Activated T-helper 2 cell treated with anti-CD3 and anti-CD28 coated beads, Interferon-gamma antibody, Interleukin-2, Interleukin-4, amounts not matched to agents 10 μg/mL and 5 μg/mL and 100 μg/mL, durations not matched to agents 14 hours and 24 hours and 36 hours (primary cell): ENCODE results near the gene CTTNBP2NL. TPM values are rescaled to one million over a fixed set of nuclear protein-coding genes. Genes with fewer than 3 reads are reported as not detected.
"Not testable (repeated sequence)": the region's sequence is repeated elsewhere in the genome, so short reads cannot be mapped to it uniquely, and the experiment has no call there.

Source experiments
- DNase-seq: peaks from one replicate; pipeline ENCODE4 v3.0.0; 2021; ENCODE audit warnings: low spot score
- H3K27ac Mint-ChIP-seq: one replicate; pipeline ENCODE4 v1.8.0; 2021; ENCODE audit warnings: mixed read lengths
- H3K27me3 Mint-ChIP-seq: one replicate; pipeline ENCODE4 v1.8.0; 2021; ENCODE audit warnings: low read depth, mixed read lengths
- H3K36me3 Mint-ChIP-seq: one replicate; pipeline ENCODE4 v1.8.0; 2021; ENCODE audit warnings: low read depth, mixed read lengths
- H3K4me1 Mint-ChIP-seq: one replicate; pipeline ENCODE4 v1.8.0; 2021; ENCODE audit warnings: low read depth, mixed read lengths
- H3K4me3 Mint-ChIP-seq: one replicate; pipeline ENCODE4 v1.8.0; 2021; ENCODE audit warnings: low read depth, mild to moderate bottlenecking, moderate library complexity, mixed read lengths
- H3K9me3 Mint-ChIP-seq: one replicate; pipeline ENCODE4 v1.8.0; 2021; ENCODE audit warnings: mixed read lengths
- intact Hi-C: fragments of 100-400 bp; cut with micrococcal nuclease; formaldehyde crosslinking; loops from one replicate; pipeline ENCODE4 v1.15.1; 2023
- total RNA-seq: library from RNA; stranded (reverse); gene quantifications from 2 replicates; pipeline ENCODE4 v1.2.3, GENCODE V29; 2022

CTTNBP2NL gene
- total RNA-seq, 1 donor from 2014 or later = 7.1 TPM

GRCh38 chr1:112390775-112391602 is 5.0 kb upstream of the CTTNBP2NL start:
- Mint-ChIP-seq H3K4me1 (peaks cover 39% of the 10 kb centered on the region), H3K27me3 (peaks cover 5% of the 10 kb centered on the region), H3K9me3 (no peaks in the 10 kb centered on the region), H3K4me3 (peak overlapping the region; percentile 75), H3K36me3 (no peaks in the 10 kb centered on the region), H3K27ac (no peak overlapping the region)
- intact Hi-C loops = loop anchor here (1.0 to 10.0 kb wide), 5 partner anchors 75 to 1004 kb away; partner anchors contain the start of genes MAGI3 and RHOC
- DNase-seq = peak; percentile 73

- intact Hi-C loops = loop anchor here (1.0 to 10.0 kb wide), 4 partner anchors 75 to 1003 kb away; partner anchors contain the start of genes MAGI3 and RHOC
- H3K27me3 Mint-ChIP-seq = peaks cover 5% of the 10 kb centered on the region
- DNase-seq = no peak
- peaks cover 39% of the 10 kb centered on the region for H3K4me1 Mint-ChIP-seq
- no peak overlapping the region for H3K27ac Mint-ChIP-seq
- H3K4me3 Mint-ChIP-seq = peak overlapping the region; percentile 75
- no peaks in the 10 kb centered on the region for H3K36me3 Mint-ChIP-seq
- no peaks in the 10 kb centered on the region for H3K9me3 Mint-ChIP-seq
Observed at GRCh38 chr1:112391603-112391940, 4.4 kb upstream of the CTTNBP2NL start.

GRCh38 chr1:112393631-112393974 is 2.4 kb upstream of the CTTNBP2NL start:
- Mint-ChIP-seq H3K9me3 (no peaks in the 10 kb centered on the region), H3K27me3 (peaks cover 10% of the 10 kb centered on the region), H3K4me1 (peaks cover 41% of the 10 kb centered on the region), H3K36me3 (no peaks in the 10 kb centered on the region), H3K4me3 (no peak overlapping the region), H3K27ac (no peak overlapping the region)
- intact Hi-C loops = loop anchor here (10.0 kb wide), 2 partner anchors 411 to 1001 kb away; partner anchors contain the start of gene MAGI3
- DNase-seq = no peak

- Mint-ChIP-seq H3K9me3 (no peaks in the 10 kb centered on the region), H3K4me1 (peaks cover 40% of the 10 kb centered on the region), H3K36me3 (no peaks in the 10 kb centered on the region), H3K27ac (no peak overlapping the region), H3K4me3 (peak overlapping the region; percentile 19), H3K27me3 (peaks cover 8% of the 10 kb centered on the region)
- no peak for DNase-seq
- intact Hi-C loops = loop anchor here (5.0 to 10.0 kb wide), 3 partner anchors 113 to 1000 kb away; partner anchors contain the start of genes MAGI3 and WNT2B
Observed at GRCh38 chr1:112394743-112395062, 1.3 kb upstream of the CTTNBP2NL start.

GRCh38 chr1:112395256-112395820 is 676 bp upstream of the CTTNBP2NL start:
- Mint-ChIP-seq H3K36me3 (no peaks in the 10 kb centered on the region), H3K9me3 (no peaks in the 10 kb centered on the region), H3K4me3 (peak overlapping the region; percentile 93), H3K4me1 (peaks cover 35% of the 10 kb centered on the region), H3K27me3 (peaks cover 8% of the 10 kb centered on the region), H3K27ac (peak overlapping the region; percentile 23)
- no peak for DNase-seq
- intact Hi-C loops = loop anchor here (5.0 to 10.0 kb wide), 3 partner anchors 112 to 999 kb away; partner anchors contain the start of genes MAGI3 and WNT2B

- peak overlapping the region; percentile 93 for H3K4me3 Mint-ChIP-seq
- no peaks in the 10 kb centered on the region for H3K9me3 Mint-ChIP-seq
- peaks cover 26% of the 10 kb centered on the region for H3K4me1 Mint-ChIP-seq
- no peak overlapping the region for H3K27ac Mint-ChIP-seq
- DNase-seq = no peak
- intact Hi-C loops = loop anchor here (5.0 to 10.0 kb wide), 3 partner anchors 110 to 998 kb away; partner anchors contain the start of genes MAGI3 and WNT2B
- H3K27me3 Mint-ChIP-seq = peaks cover 8% of the 10 kb centered on the region
- H3K36me3 Mint-ChIP-seq = no peaks in the 10 kb centered on the region
Observed at GRCh38 chr1:112396653-112397471, 848 bp downstream of the CTTNBP2NL start.

- Mint-ChIP-seq H3K4me3 (no peak overlapping the region), H3K27ac (no peak overlapping the region), H3K9me3 (no peaks in the 10 kb centered on the region), H3K4me1 (peaks cover 29% of the 10 kb centered on the region), H3K36me3 (no peaks in the 10 kb centered on the region), H3K27me3 (peaks cover 8% of the 10 kb centered on the region)
- intact Hi-C loops = loop anchor here (5.0 to 10.0 kb wide), 3 partner anchors 109 to 997 kb away; partner anchors contain the start of genes MAGI3 and WNT2B
- no peak for DNase-seq
Observed at GRCh38 chr1:112397841-112398240, 1.8 kb downstream of the CTTNBP2NL start.

GRCh38 chr1:112399456-112399855 is 3.4 kb downstream of the CTTNBP2NL start:
- no peak overlapping the region for H3K4me3 Mint-ChIP-seq
- no peaks in the 10 kb centered on the region for H3K9me3 Mint-ChIP-seq
- peaks cover 8% of the 10 kb centered on the region for H3K27me3 Mint-ChIP-seq
- DNase-seq = no peak
- peak overlapping the region; percentile 16 for H3K27ac Mint-ChIP-seq
- intact Hi-C loops = loop anchor here (5.0 to 10.0 kb wide), 3 partner anchors 108 to 995 kb away; partner anchors contain the start of genes MAGI3 and WNT2B
- H3K4me1 Mint-ChIP-seq = peaks cover 22% of the 10 kb centered on the region
- no peaks in the 10 kb centered on the region for H3K36me3 Mint-ChIP-seq

- H3K4me1 Mint-ChIP-seq = peaks cover 12% of the 10 kb centered on the region
- H3K9me3 Mint-ChIP-seq, DNase-seq, intact Hi-C loops, H3K4me3 Mint-ChIP-seq, H3K27ac Mint-ChIP-seq, H3K27me3 Mint-ChIP-seq, H3K36me3 Mint-ChIP-seq: not testable (repeated sequence)
Observed at GRCh38 chr1:112400706-112401105, 4.7 kb downstream of the CTTNBP2NL start.

GRCh38 chr1:112402682-112403643 is 6.9 kb downstream of the CTTNBP2NL start:
- Mint-ChIP-seq H3K27ac (no peak overlapping the region), H3K36me3 (no peaks in the 10 kb centered on the region), H3K4me1 (peaks cover 6% of the 10 kb centered on the region), H3K9me3 (no peaks in the 10 kb centered on the region), H3K27me3 (peaks cover 2% of the 10 kb centered on the region), H3K4me3 (no peak overlapping the region)
- no peak for DNase-seq
- intact Hi-C loops = no loop called here

- peaks cover 3% of the 10 kb centered on the region for H3K4me1 Mint-ChIP-seq
- no peak overlapping the region for H3K27ac Mint-ChIP-seq
- intact Hi-C loops = no loop called here
- no peaks in the 10 kb centered on the region for H3K36me3 Mint-ChIP-seq
- H3K9me3 Mint-ChIP-seq = no peaks in the 10 kb centered on the region
- peaks cover 4% of the 10 kb centered on the region for H3K27me3 Mint-ChIP-seq
- DNase-seq = no peak
- no peak overlapping the region for H3K4me3 Mint-ChIP-seq
Observed at GRCh38 chr1:112406771-112407170, 10.8 kb downstream of the CTTNBP2NL start.

- H3K27ac Mint-ChIP-seq = no peak overlapping the region
- H3K4me3 Mint-ChIP-seq = no peak overlapping the region
- intact Hi-C loops = no loop called here
- peaks cover 4% of the 10 kb centered on the region for H3K27me3 Mint-ChIP-seq
- no peak for DNase-seq
- no peaks in the 10 kb centered on the region for H3K36me3 Mint-ChIP-seq
- H3K4me1 Mint-ChIP-seq = no peaks in the 10 kb centered on the region
- H3K9me3 Mint-ChIP-seq = no peaks in the 10 kb centered on the region
Observed at GRCh38 chr1:112409414-112409813, 13.4 kb downstream of the CTTNBP2NL start.
